HG02759 (cell line): Measurements from ENCODE around the gene GNG12.
"Not testable (repeated sequence)": the region's sequence is repeated elsewhere in the genome, so short reads cannot be mapped to it uniquely, and the experiment has no call there.

Experiments used
- ATAC-seq: cut with Tn5 transposase; IDR thresholded peaks from one replicate; pipeline ENCODE4 v1.9.1; 2021; ENCODE audit warnings: mild to moderate bottlenecking, moderate library complexity; ENCODE audit not compliant: unreplicated experiment

The GNG12 gene

DNA sequence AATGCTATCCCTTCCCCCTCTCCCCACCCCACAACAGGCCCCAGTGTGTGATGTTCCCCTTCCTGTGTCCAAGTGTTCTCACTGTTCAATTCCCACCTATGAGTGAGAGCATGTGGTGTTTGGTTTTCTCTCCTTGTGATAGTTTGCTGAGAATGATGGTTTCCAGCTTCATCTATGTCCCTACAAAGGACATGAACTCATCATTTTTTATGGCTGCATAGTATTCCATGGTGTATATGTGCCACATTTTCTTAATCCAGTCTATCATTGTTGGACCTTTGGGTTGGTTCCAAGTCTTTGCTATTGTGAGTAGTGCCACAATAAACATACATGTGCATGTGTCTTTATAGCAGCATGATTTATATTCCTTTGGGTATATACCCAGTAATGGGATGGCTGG, 168.0 kb downstream of the GNG12 start:
- not testable (repeated sequence) for ATAC-seq

DNA sequence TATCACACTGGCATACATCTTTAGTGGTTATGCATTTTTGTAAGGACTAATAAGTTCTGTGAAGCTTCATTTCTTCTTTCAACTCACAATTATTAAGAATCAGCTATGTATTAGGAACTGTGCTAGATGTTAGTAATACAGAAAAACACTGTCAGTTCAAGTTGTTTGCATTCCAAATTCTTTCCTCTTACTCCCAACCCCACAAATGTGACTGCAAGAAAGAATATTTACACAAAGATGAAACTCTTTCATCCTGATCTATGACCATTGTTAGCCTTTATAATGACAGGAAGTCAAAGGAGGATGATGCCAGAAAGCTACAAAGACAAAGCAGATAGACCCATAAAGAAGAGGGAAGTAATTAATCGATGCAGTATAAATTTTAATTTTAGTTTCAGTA, 169.2 kb downstream of the GNG12 start:
- no peak for ATAC-seq

DNA sequence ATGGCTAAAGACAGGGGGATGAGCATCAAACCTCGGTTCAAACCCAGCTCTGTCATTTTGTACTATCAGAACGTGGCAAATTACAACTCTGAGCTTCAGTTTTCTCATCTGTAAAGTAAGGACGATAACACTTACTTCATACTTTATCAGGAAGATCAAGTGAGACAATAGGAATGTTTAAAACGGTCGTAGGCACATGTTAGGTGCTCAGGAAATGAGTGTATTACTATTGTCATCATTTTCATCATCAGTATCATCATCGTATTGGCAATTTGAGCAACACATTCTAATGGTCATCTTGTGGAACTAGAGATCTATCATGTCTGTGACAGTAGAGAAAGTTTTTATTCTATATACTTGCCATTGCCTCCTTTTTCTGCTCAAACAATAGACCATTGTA, 170.4 kb downstream of the GNG12 start:
- ATAC-seq: no peak

DNA sequence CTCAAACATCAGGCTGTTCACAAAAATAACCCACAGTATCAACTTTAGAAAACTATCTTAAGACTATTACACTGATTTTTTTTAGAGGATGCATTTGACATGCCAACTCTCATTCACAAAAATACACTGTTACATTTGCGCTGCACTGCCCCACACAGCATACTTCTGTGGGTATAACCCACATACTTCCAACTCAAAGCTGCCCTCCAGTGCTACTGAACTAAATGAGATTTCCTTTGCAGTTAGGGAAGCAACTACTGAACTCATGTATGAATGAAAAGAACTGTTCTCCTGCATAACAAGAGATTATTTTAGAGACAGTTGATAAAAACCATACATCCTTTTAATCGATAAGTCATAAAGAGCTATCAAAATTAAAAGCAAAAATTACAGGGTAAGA, 174.0 kb downstream of the GNG12 start:
- no peak for ATAC-seq

DNA sequence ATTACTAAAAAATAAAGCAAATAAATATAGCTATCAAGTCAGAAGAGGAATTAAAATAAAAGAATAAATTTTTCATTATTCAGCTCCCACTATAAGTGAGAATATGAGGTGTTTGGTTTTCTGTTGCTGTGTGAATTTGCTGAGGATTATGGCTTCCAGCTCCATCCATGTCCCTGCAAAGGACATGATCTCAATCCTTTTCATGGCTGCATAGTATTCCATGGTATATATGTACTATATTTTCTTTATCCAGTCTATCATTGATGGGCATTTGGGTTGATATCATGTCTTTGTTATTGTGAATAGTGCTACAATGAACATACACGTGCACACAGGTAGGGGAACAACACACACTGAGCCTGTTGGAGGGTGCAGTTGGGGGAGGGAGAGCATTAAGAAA, 176.1 kb downstream of the GNG12 start:
- not testable (repeated sequence) for ATAC-seq

DNA sequence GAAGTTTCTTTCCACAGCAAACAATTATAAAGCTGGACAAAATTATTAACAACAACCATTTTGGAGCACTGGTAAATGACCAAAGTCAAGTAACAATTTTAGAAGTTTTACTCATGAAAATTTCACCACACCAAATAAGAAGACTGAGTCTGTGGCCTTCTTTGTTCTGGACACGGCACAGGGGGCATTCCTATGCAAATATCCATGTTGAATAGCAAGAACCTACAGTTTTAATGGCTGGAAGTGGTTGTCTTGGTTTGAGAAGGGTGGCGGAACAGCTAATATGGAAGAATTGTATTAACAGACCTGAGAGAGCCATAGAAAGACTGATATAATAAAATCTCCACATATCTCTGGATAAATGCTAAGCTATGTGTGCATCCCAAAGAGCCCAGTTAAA, 177.7 kb downstream of the GNG12 start:
- no peak for ATAC-seq

DNA sequence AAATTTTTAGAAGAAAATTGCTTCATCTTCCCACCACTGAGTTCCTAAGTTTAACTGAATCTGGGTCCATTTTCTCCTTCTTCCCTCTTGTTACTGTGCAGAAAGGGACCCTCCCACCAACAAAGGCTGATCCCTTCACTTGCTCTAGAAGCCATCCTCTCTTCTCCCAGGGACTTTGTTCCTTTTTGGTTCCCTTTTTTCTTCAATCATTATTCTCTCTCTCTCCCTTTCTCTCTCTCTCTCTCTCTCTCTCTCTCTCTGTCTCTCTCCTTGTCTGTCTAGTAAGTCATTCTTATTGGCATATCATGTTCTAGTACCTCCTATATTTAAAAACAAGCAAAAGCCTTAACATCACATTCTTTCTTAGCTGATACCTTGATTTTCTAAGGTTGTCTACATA, 180.0 kb downstream of the GNG12 start:
- no peak for ATAC-seq

DNA sequence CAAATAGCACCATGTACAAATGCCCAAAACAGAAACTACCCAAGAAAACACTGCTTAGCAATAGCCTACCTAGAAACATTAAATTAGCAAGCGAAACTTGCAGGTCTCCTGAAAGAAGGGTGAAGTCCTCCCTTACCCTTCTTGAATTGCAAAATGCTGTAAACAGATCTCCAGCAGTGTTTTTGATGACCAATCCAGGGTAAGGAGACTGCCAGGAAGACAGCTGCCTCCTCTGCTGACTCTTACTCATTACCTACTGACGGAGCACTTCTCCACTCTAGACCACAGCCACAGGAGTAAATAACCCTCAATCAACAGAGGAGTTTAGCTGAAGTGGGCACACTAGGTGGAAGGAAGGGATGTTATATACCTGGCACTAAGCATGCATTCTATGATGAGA, 180.5 kb downstream of the GNG12 start:
- no peak for ATAC-seq
